COLO829 (cell line): ENCODE measurements around the gene KCTD2.
"Not testable (repeated sequence)": the region's sequence is repeated elsewhere in the genome, so short reads cannot be mapped to it uniquely, and the experiment has no call there.

Source experiments
- DNase-seq: peaks from one replicate; pipeline ENCODE4 v3.0.0; 2012; ENCODE audit warnings: low spot score

KCTD2 gene

GRCh38 chr17:75051941-75052340 lies 4.9 kb downstream of the KCTD2 start:
- DNase-seq = no peak

DNA sequence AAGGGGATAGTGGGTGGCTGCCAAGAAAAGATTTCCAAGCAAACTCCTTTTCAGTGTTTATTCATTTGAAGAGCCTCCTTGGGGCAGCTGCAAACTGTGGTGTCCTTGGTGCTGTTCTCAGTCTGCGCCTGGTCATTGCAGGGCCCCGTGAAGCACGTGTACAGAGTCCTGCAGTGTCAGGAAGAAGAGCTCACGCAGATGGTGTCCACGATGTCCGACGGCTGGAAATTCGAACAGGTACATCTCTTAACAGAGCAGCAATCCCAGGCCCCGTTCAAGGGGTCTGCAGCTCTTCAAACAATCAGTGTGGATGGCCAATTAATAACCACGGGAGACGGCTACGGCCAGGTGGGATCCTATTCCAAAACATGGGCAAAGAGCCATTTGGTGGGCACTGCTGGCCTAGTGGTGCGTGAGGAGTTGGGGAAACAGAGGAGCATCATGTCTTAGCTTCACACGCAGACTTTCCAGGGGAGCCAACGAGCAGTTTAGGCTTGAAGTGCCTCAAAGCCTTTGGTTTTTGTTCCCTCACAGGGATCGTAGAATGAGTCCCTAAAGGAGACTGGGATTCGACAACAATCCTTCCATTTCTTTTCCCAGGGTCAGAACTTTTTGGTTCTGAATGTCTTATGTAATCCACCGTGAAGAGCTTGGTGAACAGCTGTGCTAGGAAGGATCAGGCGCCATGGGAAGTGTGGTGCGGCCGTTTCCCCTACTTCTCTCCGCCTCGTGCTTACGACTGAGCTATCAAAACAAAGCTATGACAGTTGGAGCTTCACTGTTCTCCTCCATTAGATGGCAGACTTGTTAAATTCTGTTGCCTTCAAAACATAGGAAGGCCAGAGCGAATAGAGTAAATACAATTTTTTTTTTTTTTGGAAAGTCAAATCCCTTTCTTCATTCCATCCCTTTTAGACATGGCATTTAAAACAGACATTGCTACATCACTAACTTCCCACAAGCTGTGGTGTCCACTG lies 12.6 kb downstream of the KCTD2 start:
- no peak for DNase-seq

- DNase-seq = no peak
Measured at GRCh38 chr17:75060434-75061054, 13.5 kb downstream of the KCTD2 start.

- DNase-seq = no peak
Measured at GRCh38 chr17:75061055-75061438, 14.0 kb downstream of the KCTD2 start.

DNA sequence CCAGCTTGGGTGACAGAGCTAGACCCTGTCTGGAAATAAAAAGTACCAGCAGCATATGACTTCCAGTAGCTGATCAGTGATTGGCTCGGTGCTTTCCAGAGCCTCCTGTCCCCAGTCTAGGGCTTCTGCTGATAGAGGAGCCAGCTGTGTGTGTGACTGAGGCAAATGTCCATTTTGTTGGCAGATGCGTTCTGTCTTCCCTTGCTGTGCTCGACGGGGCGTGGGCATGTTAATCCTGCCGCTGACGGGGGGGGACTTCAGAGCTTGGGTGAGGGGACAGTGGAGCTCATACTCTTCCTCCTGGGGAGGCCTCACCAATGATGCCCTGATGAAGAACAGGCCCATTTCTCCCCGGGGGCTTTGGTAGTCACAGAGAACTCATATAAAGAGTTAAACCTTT lies 14.6 kb downstream of the KCTD2 start:
- DNase-seq = no peak

DNA sequence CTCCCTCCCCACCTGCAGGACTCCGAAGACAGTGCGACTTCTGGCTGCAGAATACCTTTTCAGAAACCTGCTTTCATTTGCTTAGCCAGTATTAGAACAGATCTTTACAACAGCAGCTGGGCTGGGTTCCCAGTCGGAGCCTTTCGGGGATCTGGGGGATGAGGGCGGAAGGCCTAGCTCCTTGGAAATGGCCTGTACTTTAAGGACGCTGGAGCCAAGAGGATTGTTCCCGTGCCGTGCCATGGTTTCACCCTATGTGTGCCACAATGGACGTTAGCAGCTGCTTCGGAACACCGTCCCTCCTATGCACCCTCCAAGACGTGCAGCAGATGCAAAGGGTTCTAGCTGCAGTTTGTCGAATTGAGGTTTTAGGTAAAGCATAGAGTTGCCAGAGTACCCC lies 16.2 kb downstream of the KCTD2 start:
- no peak for DNase-seq

GRCh38 chr17:75063626-75064025 lies 16.6 kb downstream of the KCTD2 start:
- no peak for DNase-seq

- no peak for DNase-seq
Measured at GRCh38 chr17:75064040-75064439, 17.0 kb downstream of the KCTD2 start.

DNA sequence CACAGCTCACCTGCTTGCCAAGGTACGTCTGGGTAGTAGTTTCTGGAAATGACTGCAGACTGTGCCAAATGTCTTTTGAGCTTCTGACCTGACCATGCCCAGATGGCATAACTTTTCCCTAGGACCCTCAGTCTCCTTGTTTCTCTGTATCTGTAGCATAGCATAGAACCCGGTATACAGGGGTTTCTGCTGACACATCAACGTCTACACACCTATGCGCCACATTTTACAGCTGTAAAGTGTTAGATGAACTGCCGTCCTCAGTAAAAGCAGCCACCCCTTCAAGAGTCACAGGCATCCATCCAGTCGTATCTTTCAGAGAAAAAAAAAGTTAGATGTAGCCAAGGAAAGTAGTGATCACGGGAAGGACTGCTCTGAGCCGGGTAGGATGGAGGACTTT lies 17.4 kb downstream of the KCTD2 start:
- DNase-seq = no peak

GRCh38 chr17:75064867-75065561 lies 18.0 kb downstream of the KCTD2 start:
- no peak for DNase-seq

DNA sequence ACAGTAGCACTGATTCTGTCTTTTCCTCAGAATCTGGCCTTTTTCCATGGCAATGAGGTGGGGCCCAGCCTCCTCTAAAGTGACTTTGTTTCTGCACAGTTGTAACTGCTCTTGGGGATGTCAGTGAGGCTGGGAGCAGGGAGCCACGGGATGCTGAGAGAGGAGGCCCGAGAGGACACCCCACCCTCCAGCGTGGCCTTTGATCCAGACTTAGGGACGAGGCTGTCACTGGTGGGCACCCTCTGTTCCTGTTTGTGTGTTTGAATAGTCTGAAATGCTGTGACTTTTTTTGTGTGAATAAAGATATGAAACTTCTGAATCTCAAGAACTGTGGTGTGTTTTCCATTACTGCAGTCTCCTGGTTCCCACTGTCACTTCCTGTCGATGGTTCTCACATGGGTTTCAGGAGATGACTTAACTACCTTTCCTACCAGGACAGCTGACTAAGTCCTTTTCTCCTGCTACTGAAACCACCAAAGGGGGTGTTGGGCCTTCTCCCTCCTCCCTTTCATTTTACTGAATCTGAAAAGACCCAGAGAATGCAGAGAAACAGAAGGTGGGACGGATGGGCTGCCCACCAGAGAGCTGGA lies 18.6 kb downstream of the KCTD2 start:
- no peak for DNase-seq

DNA sequence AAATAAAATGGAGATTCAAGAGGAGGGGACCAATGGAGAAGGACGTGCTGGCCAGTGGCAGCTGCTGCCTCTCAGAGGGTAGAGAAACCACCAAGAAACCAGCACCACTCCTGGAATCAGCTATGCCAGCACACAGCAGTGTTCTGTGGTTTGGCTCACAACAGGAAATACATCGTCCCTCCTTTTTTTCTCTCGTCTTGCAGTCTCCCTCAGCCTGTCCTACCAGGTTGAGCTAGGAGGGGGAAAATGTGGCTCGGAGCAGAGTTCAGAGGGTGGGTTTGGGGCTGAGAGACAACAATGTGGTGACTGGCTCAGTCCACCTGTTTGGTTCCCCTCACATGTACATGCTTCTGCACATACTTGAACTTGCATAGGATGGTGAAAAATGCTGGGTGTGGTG lies 20.8 kb downstream of the KCTD2 start:
- no peak for DNase-seq

GRCh38 chr17:75068750-75069149 lies 21.7 kb downstream of the KCTD2 start:
- no peak for DNase-seq

DNA sequence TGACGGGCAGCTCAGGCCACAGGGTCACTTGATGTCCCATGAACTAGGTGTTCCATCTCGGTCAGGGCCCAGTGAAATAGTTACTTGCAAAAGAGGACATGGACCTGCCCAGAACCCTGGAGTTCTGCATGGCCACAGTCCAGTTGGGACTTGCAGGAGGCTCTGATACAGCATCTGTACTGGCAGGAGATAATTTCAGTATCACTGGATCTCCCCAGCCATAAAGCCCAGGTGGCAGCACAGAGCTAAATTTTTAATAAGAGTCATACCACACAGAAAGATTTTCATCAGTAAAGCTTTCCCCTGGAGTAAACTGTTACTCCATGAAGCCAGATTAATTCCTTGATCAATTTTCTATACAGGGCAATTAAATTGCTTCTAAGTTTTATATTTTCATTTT lies 22.8 kb downstream of the KCTD2 start:
- no peak for DNase-seq

DNA sequence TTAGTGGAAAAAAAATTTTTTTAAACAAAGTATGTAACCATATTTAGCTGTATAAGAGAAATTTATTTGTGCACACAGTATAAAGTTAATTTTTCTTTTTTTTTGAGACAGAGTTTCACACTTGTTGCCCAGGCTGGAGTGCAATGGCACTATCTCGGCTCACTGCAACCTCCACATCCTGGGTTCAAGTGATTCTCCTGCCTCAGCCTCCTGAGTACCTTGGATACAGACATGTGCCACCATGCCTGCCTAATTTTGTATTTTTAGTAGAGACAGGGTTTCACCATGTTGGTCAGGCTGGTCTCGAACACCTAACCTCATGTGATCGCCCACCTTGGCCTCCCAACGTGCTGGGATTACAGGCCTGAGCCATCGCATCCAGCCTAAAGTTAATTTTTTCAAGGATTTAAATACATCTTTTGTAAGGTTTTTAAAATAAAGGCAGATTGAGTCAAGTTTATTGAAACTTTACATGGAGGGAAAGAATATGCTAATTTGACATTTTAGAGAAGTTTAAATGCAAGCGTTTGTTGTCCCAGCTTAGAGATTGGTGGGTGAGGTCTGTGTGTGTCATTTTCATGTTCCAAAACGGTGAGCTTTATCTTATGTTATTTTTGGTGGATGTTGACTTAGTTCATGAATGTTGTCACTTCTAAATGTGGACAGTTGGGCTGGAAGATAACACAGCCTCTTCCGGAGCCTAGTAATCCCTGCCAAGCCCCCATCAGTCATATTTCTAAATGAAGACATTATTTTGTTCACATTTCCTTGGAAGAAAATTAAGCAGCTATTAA lies 24.6 kb downstream of the KCTD2 start:
- DNase-seq = not testable (repeated sequence)

GRCh38 chr17:75072909-75073308 lies 25.9 kb downstream of the KCTD2 start:
- DNase-seq = not testable (repeated sequence)

DNA sequence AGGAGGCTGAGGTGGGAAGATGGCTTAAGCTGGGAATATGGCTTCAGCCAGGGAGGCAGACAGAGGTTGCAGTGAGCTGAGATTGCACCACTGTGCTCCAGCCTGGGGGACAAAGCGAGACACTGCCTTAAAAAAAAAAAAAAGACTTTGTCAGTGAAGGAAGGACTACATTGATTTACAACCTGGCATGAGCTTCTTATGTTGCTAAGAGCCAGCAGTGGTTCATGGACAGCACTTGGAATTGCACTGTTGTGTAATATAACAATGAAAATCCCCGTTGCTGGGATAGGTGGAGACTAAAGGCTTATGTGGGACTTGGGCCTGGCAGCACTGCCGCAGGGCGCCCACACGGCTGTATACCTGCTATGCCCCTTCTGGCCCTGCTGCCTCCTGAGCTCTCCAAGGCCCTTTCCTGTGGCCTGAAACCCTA lies 26.6 kb downstream of the KCTD2 start:
- no peak for DNase-seq

GRCh38 chr17:75074532-75074931 lies 27.5 kb downstream of the KCTD2 start:
- no peak for DNase-seq

- DNase-seq = no peak
Measured at GRCh38 chr17:75075597-75076336, 28.7 kb downstream of the KCTD2 start.

DNA sequence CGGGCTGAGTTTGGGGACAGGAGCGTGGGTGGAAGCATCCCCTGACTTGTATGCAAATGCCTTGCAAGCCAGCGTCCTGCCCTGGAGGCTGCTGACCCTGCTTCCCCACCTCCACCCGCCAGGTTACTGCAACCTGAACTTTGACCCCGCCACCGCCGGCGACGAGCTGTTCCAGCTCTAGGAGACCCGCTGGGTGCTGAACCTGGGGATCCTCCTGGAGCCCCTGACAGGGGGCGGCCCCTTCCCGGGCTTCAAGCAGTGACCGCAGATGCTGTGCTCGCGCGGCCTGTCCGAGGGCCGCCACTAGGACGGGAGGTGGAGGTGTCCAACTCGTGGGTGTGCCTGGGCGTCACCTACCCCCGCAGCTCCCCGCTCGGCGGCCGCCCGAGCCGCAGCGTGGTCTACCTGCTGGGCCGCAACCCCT lies 30.1 kb downstream of the KCTD2 start:
- no peak for DNase-seq
